ENCODE measurements around the gene SPRED2.

SPRED2 gene

GRCh38 chr2:65458999-65459398, 26.6 kb upstream of the SPRED2 start:
- TF ChIP-seq CTCF (conservative IDR thresholded peaks at IDR 0.05; ENCODE audit: low read depth, low read length) = no peak
- no peak for DNase-seq (ENCODE audit: low read depth)
- H3K4me3 ChIP-seq (ENCODE audit: low read length) = no peak overlapping the region

DNA sequence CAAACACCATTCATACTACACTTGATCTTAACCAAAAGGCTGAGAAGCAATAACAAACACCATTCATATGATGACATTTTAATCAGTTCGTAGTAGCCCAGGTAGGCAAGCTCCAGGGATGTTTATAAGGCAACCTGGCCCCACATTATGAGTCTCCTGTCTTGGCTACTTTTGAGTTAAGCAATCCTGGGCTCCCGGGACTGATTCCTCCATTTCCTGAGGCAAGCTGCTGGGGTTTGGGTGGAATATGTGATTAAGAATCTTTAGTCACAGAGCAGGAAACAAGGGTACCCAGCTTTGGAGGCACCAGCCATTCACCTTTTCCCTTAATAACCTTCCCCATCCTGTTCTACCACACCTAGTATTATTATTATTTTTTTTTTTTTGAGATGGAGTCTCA, 24.5 kb upstream of the SPRED2 start:
- no peak for DNase-seq (ENCODE audit: low read depth)
- no peak overlapping the region for H3K4me3 ChIP-seq (ENCODE audit: low read length)
- no peak for TF ChIP-seq CTCF (conservative IDR thresholded peaks at IDR 0.05; ENCODE audit: low read depth, low read length)

- no peak overlapping the region for H3K4me3 ChIP-seq (ENCODE audit: low read length)
- TF ChIP-seq CTCF (conservative IDR thresholded peaks at IDR 0.05; ENCODE audit: low read depth, low read length) = no peak
- DNase-seq (ENCODE audit: low read depth) = no peak
Observed at GRCh38 chr2:65456064-65456463, 23.7 kb upstream of the SPRED2 start.

DNA sequence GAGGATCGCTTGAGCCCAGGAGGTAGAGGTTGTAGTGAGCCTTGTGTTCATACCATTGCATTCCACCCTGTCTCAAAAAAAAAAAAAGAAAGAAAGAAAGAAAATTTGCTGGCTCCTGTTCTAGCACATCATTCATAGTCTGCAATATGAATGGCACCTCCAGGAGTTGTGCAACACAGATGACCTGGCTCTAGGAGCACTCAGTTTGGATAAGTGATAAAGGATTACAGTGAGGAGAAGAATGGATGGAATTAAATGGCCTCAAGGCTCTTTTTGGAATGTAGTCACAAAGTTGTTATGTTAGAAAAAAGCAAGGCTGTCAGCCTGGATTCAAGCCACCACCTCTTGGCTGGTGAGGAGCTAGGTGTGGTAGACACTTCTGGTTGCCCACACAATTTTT, 21.5 kb upstream of the SPRED2 start:
- no peak for TF ChIP-seq CTCF (conservative IDR thresholded peaks at IDR 0.05; ENCODE audit: low read depth, low read length)
- no peak for DNase-seq (ENCODE audit: low read depth)
- H3K4me3 ChIP-seq (ENCODE audit: low read length) = no peak overlapping the region

DNA sequence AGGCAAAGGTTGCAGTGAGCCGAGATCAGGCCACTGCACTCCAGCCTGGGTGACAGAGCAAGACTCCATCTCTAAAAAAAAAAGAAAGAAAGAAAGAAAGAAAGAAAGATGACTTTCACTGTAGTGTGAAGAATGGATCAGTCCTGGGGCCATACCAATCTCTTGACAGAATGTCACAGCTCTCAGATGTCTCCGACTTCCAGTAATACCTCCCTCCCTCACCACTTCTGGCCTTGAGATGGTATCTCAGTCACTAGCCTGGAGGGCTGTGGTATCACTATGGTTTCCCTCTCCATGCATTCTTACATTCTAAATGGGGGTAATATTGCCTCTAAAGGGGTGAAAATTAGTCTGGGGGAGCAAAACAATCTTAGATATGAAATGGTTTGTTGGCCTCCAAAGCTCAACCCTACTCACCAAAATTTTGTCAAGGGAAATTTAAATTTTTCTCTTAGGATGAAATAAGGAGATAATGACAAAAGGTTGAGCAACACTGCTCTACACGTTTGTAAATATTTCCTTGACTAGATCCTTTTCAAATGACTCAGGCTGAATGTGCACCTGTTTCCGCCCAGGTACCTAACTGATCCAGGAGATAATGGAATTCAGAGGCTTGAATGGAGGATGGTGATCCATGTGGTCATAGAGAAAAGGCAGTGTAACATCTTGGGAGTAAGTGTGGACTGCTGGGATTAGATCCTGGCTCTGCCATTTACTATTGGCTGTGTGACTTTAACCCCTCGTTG, 19.9 kb upstream of the SPRED2 start:
- TF ChIP-seq CTCF (conservative IDR thresholded peaks at IDR 0.05; ENCODE audit: low read depth, low read length) = no peak
- H3K4me3 ChIP-seq (ENCODE audit: low read length) = no peak overlapping the region
- DNase-seq (ENCODE audit: low read depth) = no peak

GRCh38 chr2:65450810-65451209, 18.4 kb upstream of the SPRED2 start:
- H3K4me3 ChIP-seq (ENCODE audit: low read length) = no peak overlapping the region
- no peak for DNase-seq (ENCODE audit: low read depth)
- no peak for TF ChIP-seq CTCF (conservative IDR thresholded peaks at IDR 0.05; ENCODE audit: low read depth, low read length)

- no peak overlapping the region for H3K4me3 ChIP-seq (ENCODE audit: low read length)
- TF ChIP-seq CTCF (conservative IDR thresholded peaks at IDR 0.05; ENCODE audit: low read depth, low read length) = no peak
- no peak for DNase-seq (ENCODE audit: low read depth)
Observed at GRCh38 chr2:65450393-65450792, 18.0 kb upstream of the SPRED2 start.

Data from retinal pigment epithelial cell (primary cell).